GM12875 (cell line): ENCODE results near the gene DAGLA.

ENCODE experiments used
- H3K4me3 ChIP-seq: one replicate; pipeline ENCODE4 v1.5.1; 2011; ENCODE audit warnings: low read depth, low read length, control low read depth
- TF ChIP-seq, protein P1 (sequence below): IDR thresholded peaks from 2 replicates; pipeline ENCODE4 v1.5.1; 2011; ENCODE audit warnings: low read depth, mild to moderate bottlenecking, control low read depth, inconsistent platforms, low read length, moderate library complexity, borderline replicate concordance; ENCODE audit not compliant: insufficient read depth

Gene DAGLA

DNA sequence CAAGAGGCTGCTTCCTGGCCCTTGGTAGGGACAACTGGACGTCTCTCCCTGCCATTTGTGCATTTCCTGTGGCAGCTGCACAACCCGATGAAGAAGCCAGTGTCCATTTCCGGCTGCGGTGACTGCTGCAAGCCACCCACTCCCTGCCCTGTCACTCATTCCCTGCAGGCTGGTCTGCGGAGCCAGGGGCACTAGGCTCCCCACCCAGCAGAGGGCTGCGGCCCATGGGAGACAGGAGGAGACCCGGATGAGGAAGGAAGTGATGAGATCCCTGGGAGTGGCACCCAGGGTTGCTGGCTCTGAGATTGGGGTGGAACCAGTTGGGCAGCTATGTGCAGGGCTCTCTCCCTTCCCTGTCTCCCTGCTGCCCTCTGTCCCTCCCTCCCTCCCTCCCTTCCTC lies 62.2 kb downstream of the DAGLA start:
- no peak overlapping the region for H3K4me3 ChIP-seq
- TF ChIP-seq, protein P1, sequence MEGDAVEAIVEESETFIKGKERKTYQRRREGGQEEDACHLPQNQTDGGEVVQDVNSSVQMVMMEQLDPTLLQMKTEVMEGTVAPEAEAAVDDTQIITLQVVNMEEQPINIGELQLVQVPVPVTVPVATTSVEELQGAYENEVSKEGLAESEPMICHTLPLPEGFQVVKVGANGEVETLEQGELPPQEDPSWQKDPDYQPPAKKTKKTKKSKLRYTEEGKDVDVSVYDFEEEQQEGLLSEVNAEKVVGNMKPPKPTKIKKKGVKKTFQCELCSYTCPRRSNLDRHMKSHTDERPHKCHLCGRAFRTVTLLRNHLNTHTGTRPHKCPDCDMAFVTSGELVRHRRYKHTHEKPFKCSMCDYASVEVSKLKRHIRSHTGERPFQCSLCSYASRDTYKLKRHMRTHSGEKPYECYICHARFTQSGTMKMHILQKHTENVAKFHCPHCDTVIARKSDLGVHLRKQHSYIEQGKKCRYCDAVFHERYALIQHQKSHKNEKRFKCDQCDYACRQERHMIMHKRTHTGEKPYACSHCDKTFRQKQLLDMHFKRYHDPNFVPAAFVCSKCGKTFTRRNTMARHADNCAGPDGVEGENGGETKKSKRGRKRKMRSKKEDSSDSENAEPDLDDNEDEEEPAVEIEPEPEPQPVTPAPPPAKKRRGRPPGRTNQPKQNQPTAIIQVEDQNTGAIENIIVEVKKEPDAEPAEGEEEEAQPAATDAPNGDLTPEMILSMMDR = no peak

DNA sequence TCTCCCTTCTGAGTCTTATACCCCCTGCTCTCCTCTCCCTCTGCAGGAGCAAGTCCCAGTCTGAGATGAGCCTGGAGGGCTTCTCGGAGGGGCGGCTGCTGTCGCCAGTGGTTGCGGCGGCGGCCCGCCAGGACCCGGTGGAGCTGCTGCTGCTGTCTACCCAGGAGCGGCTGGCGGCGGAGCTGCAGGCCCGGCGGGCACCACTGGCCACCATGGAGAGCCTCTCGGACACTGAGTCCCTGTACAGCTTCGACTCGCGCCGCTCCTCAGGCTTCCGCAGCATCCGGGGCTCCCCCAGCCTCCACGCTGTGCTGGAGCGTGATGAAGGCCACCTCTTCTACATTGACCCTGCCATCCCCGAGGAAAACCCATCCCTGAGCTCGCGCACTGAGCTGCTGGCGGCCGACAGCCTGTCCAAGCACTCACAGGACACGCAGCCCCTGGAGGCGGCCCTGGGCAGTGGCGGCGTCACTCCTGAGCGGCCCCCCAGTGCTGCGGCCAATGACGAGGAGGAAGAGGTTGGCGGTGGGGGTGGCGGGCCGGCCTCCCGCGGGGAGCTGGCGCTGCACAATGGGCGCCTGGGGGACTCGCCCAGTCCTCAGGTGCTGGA lies 63.4 kb downstream of the DAGLA start:
- TF ChIP-seq, protein P1 = no peak
- H3K4me3 ChIP-seq = no peak overlapping the region

DNA sequence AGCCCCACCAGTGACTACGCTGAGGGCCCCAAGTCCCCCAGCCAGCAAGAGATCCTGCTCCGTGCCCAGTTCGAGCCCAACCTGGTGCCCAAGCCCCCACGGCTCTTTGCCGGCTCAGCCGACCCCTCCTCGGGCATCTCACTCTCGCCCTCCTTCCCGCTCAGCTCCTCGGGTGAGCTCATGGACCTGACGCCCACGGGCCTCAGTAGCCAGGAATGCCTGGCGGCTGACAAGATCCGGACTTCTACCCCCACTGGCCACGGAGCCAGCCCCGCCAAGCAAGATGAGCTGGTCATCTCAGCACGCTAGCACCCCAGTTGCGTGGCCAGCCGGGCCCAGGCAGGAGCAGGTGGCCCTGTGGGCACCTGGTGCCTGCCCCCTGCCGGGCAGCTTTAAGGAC lies 64.0 kb downstream of the DAGLA start:
- no peak overlapping the region for H3K4me3 ChIP-seq
- TF ChIP-seq, protein P1 = no peak

DNA sequence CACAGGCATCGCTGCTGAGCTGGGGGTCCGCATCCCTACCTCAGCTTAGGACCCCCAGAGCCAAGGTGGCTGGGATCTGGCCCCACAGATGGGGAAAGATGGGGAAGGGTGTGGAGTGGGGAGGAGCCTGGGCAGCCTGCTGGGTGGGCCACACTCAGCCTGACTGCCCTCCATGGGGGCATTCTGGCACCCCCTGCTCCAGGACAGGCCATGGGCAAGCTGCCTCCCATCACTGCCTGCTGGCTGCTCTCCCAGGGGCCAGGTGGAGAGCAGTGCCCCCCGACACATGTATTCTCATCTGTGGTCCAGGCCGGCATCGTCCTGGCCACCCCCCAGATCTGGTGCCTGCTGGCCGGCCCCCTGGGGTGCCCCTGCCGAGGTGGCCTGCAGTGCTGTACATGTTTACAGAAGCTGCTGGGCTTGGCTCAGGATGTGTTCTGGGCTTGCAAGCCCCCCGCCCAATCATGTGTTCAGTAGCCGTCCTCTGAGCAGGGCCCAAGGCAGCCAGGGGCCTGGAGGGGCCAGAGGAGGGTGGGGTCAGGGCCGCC lies 64.5 kb downstream of the DAGLA start:
- TF ChIP-seq, protein P1 = no peak
- no peak overlapping the region for H3K4me3 ChIP-seq

DNA sequence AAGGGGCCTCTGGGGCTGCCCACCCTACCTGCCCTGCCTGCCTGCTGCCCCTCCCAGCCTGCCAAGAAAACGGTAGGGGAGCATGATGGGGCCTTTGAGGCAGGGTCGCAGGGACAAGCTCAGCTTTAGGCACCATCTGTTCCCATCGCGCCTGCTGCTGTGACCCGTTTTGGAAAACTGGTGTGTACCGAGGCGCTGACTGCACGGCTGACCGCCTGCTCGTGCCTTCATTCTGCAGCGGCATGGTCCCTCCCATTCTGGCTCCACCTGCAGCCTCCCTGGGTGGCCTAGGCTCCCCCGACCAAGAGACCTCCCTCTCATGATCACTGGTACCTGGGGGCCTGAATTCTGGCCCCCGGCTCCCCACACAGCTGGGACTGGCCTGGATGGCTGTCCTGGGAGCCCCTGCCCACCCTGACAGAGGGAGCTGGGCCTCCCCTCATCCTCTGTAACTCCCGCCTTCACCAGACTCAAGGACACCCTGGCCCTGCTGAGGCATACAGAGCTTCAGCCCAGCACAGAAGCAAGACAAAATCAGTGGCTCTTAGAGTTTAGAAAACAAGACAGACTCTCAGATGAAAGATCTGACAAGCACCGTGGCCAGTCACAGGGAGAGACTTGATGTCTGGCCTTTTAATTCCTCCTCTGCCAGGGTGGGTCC lies 65.7 kb downstream of the DAGLA start:
- H3K4me3 ChIP-seq = no peak overlapping the region
- TF ChIP-seq, protein P1 = no peak

DNA sequence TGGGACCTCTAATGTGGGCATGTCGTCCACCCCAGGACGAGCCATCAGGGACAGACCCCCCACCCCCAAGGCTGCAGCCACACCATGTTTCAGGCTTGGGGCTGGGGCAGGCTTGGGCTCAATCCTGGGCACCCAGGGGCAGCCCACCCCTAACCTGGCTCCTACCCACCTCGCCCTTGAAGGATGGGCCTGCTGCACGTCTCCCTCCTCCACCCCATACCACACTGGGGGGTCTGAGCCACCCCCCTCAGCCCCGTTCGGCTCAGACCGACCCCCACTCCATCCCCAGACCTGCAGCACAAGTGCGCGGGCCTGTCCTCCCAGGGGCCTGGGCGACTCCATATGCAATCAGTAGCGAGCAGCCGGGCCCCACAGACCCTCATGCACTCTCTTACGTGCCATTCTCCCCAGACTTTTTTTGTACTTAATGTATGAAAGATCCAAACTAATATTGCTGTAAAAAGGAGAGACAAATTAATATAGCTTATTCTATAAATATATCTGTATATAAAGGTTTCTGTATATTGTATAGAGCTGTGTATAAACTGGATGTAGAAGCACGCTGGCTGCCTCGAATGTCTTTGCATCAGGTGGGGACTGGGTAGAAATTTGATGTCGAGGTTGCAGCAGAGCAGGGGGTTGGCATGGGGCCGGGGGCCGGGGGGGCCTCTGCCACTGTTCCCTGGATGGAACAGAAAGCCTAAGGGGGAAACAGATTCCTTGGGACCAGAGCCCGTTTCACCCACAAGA lies 66.4 kb downstream of the DAGLA start:
- H3K4me3 ChIP-seq = no peak overlapping the region
- TF ChIP-seq, protein P1 = no peak
